Fibroblast of pulmonary artery (primary cell): Measurements from ENCODE around the gene CCT4.

Experiments
- DNase-seq: peaks from one replicate; pipeline ENCODE4 v3.0.0-alpha.2; 2010; ENCODE audit warnings: low read depth
- H3K4me3 ChIP-seq: replicated peaks from 2 replicates; pipeline ENCODE4 v1.5.1; 2011; ENCODE audit warnings: low read depth, mild to moderate bottlenecking, control low read depth, low read length, moderate library complexity
- CTCF ChIP-seq: IDR thresholded peaks from 2 replicates; pipeline ENCODE4 v1.5.1; 2011; ENCODE audit warnings: mild to moderate bottlenecking, control low read depth, low read length, inconsistent platforms; ENCODE audit errors: missing control alignments

CCT4 gene

DNA sequence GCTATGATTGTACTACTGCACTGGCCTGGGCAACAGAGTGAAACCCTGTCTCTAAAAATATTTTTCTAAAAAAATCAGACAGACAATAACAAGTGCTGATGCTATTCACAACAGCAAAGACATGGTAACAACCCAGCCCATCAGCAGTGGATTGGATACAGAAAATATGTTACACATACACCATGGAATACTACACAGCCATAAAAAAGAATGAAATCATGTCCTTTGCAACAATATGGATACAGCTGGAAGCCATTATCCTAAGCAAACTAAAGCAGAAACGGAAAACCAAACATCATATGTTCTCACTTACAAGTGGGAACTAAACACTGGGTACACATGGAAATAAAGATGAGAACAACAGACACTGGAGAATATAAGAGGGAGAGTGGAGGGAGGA is 54.5 kb downstream of the CCT4 start:
- TF ChIP-seq CTCF, result no peak
- H3K4me3 ChIP-seq, result no peak overlapping the region
- no peak for DNase-seq

DNA sequence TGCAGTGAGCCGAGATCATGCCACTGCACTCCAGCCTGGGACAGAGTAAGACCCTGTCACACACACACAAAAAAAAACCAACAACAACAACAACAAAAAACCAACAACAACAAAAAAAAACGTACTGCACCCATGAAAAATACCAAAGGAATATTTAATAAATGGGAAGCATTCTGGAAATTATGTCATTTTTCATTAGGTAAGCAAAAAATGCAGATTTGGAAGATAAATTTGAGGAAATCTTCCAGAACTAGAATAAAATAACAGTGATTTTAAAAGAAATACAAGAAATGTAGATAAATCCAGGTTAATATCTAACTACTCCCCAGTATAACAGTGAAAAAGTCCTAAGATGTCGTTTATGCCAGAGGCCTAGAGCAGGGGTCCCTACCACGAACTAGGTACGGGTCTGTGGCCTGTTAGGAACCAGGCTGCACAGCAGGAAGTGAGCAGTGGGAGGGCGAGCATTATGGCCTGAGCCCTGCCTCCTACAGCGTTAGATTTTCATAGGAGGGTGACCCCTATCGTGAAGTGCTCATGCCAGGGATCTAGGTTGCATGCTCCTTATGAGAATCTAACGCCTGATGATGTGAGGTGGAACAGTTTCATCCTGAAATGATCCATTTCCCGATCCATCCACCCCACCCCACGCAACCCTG is 56.1 kb downstream of the CCT4 start:
- TF ChIP-seq CTCF, result no peak
- no peak overlapping the region for H3K4me3 ChIP-seq
- no peak for DNase-seq

- TF ChIP-seq CTCF, result no peak
- H3K4me3 ChIP-seq, result no peak overlapping the region
- no peak for DNase-seq
These were observed 66.2 kb downstream of the CCT4 start for GRCh38 chr2:61822255-61822654.
